Dendritic cell treated with granulocyte-macrophage colony-stimulating factor and Interleukin-4, amounts not matched to agents 40 ng/mL and 50 ng/mL, for 4 days (primary cell): ENCODE results near the gene RBM46.

Source experiments
- H3K27ac Mint-ChIP-seq: one replicate; pipeline ENCODE4 v1.8.0; 2022; ENCODE audit warnings: mild to moderate bottlenecking, mixed read lengths
- H3K27me3 Mint-ChIP-seq: one replicate; pipeline ENCODE4 v1.8.0; 2022; ENCODE audit warnings: mild to moderate bottlenecking, mixed read lengths
- H3K36me3 Mint-ChIP-seq: one replicate; pipeline ENCODE4 v1.8.0; 2022; ENCODE audit warnings: low read depth, mixed read lengths
- H3K4me1 Mint-ChIP-seq: one replicate; pipeline ENCODE4 v1.8.0; 2022; ENCODE audit warnings: low read depth, mixed read lengths
- H3K4me3 Mint-ChIP-seq: one replicate; pipeline ENCODE4 v1.8.0; 2022; ENCODE audit warnings: mild to moderate bottlenecking, moderate library complexity, mixed read lengths
- H3K9me3 Mint-ChIP-seq: one replicate; pipeline ENCODE4 v1.8.0; 2022; ENCODE audit warnings: mixed read lengths
- intact Hi-C: fragments of 100-400 bp; cut with micrococcal nuclease; formaldehyde crosslinking; loops from one replicate; pipeline ENCODE4 v1.15.0; 2022

Gene RBM46, protein sequence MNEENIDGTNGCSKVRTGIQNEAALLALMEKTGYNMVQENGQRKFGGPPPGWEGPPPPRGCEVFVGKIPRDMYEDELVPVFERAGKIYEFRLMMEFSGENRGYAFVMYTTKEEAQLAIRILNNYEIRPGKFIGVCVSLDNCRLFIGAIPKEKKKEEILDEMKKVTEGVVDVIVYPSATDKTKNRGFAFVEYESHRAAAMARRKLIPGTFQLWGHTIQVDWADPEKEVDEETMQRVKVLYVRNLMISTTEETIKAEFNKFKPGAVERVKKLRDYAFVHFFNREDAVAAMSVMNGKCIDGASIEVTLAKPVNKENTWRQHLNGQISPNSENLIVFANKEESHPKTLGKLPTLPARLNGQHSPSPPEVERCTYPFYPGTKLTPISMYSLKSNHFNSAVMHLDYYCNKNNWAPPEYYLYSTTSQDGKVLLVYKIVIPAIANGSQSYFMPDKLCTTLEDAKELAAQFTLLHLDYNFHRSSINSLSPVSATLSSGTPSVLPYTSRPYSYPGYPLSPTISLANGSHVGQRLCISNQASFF

DNA sequence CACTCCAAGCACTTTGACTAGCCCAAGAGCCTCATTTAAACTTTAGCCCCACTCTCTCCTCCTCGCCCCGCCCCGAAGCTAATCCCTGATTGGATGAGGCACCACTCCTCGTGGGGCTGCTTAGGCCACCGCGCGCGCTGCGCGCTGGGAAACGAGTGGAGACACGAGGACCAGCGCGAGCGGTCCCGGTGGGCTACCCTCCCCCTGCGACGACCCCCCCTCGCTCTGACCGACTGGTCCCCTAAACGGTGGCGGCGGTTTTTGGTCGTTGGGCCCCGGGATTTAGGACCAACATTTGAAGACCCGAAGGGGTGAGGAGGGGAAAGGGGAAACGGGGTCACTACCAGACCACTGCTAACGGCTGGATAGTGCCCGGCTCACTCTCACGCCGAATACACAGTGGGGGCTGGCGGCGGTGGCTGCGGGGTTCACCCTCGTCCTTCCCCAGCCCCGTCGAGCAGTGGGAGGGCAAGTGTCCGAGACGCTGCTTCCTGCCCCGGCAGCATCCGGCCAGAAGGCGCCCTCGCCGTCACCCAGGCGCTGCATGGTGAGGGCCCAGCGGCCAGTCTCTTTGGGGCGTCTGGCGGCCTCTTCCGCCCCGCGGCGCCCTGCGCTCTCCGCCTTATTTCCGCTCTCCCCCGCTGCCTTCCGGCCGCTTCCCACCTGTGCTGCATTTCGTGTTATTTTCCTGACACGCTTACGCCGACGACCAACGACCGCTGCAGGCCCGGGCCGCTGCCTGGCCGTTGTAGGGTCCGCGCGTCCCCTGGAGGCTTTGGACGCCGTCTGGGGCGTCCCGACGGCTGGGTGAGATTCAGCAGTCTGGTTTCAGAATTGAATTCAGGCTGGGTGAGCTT lies at the start of gene RBM46:
TSS of gene RBM46 (plus strand) at position 147 of the 857 bp plus-strand sequence. CDS start 15,481 bp downstream, outside the sequence.
- Mint-ChIP-seq H3K4me1 (no peaks in the 10 kb centered on the region), H3K36me3 (no peaks in the 10 kb centered on the region), H3K27ac (no peak within 1 kb of the TSS), H3K27me3 (peaks cover 15% of the 10 kb centered on the region), H3K9me3 (no peaks in the 10 kb centered on the region), H3K4me3 (no peak within 1 kb of the TSS)
- intact Hi-C loops: no loop called here

DNA sequence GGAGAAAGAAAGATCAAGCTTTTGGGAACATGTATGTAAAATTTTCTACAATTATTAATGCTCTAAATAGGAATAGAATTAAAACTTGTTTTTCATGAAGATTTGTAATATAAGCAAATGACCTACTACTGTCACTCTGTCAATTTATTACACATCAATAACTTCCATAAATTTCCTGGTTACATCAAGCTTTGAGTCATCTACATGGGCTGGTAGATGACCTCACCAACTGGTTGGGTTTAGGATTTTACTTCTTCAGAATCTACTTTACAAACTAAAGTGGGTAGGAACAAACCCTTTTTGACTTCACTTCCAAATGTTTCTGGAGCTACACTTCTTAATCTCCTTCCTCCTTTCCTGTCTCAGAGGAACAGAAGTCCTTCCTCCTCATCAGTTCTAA lies 49.3 kb upstream of the RBM46 start:
- no peaks in the 10 kb centered on the region for H3K9me3 Mint-ChIP-seq
- no peaks in the 10 kb centered on the region for H3K36me3 Mint-ChIP-seq
- H3K4me1 Mint-ChIP-seq: no peaks in the 10 kb centered on the region
- no peak overlapping the region for H3K27ac Mint-ChIP-seq
- intact Hi-C loops: no loop called here
- no peak overlapping the region for H3K4me3 Mint-ChIP-seq
- H3K27me3 Mint-ChIP-seq: peaks cover 2% of the 10 kb centered on the region

DNA sequence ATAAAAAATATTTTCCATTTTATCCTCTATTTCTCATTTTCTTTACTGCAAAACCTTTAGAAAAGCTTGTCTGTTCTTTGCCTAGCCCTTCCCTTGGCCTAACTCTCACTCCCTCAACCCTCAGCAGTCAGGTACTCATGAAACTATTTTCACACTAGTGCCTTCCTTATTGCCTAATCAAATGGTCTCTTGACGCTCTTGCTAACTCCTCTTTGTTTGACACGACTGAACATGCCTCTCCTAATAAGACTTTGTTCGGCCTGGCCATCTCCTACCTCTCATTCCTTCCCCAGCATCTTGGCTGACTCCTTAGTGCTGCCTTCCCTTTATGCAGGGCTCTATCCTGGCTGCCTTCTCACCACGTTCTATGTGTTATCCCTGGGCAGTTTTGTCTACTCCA lies 48.4 kb upstream of the RBM46 start:
- Mint-ChIP-seq H3K27ac (no peak overlapping the region), H3K4me1 (no peaks in the 10 kb centered on the region)

DNA sequence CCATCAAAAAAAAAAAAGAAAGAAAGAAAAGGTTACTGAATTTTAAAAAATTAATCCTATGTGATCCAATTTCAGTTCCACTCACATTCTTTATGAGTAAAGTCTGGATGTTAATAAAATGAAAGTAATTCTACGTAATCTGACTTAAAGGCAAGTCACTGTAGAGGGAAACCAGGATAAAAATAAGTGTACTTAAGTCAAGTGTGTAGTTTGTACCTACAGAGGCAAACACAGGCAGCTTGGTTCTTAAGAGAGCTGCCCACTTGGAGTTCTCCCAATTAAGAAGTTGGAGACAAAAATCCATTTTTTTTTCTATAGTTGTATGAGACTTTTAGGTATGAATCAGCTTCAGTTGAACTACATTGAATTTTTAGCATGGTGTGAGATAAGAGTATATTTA lies 44.3 kb upstream of the RBM46 start:
- no peak overlapping the region for H3K27ac Mint-ChIP-seq
- peaks cover 1% of the 10 kb centered on the region for H3K4me1 Mint-ChIP-seq
- intact Hi-C loops: no loop called here
- H3K27me3 Mint-ChIP-seq: peaks cover 20% of the 10 kb centered on the region
- H3K36me3 Mint-ChIP-seq: no peaks in the 10 kb centered on the region
- no peak overlapping the region for H3K4me3 Mint-ChIP-seq
- no peaks in the 10 kb centered on the region for H3K9me3 Mint-ChIP-seq

More for the DNA sequence above, 48.4 kb upstream of the RBM46 start:
- Mint-ChIP-seq H3K36me3 (no peaks in the 10 kb centered on the region), H3K27me3 (peaks cover 2% of the 10 kb centered on the region), H3K9me3 (no peaks in the 10 kb centered on the region), H3K4me3 (no peak overlapping the region)
- intact Hi-C loops: no loop called here

DNA sequence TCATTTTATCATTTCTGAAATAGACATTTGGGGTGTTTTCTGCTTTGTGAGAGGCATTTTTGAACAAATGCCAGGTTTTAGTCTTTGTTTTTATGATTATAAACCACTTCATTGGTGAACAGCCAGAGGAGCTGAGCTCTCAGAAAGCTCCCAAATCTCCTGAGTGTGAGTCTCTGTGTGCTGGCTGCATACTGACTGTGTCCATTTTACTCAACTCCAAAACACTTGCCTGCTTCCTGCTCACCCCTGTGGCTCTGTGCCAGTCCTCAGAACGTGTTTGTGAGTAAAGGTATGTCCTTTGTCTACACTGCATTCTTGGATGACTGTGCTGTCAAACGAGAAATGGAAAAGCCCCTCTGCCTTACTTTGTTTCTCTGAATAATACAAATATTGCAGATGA lies 42.6 kb upstream of the RBM46 start:
- no peak overlapping the region for H3K4me3 Mint-ChIP-seq
- intact Hi-C loops: no loop called here
- H3K9me3 Mint-ChIP-seq: no peaks in the 10 kb centered on the region
- no peaks in the 10 kb centered on the region for H3K36me3 Mint-ChIP-seq
- peaks cover 37% of the 10 kb centered on the region for H3K27me3 Mint-ChIP-seq
- H3K27ac Mint-ChIP-seq: no peak overlapping the region
- peaks cover 13% of the 10 kb centered on the region for H3K4me1 Mint-ChIP-seq

DNA sequence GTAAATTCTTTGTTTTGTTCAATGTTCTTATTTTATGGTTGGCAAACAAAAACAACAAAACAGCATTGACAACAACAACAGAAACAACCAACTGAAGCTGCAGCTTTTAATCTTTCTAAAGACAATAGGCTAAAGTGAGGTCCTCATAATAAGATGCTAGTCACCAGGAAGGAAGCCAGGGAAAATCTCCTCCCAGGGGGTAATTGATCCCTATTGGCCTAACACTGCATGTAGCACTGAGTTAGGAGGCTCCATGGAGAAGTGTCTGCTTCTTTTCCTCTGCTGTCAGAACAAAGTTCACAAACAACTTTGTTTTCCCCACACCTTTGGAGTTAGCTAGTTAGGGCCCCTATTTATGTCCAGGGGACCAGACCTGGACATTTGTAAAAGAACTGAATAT lies 42.0 kb upstream of the RBM46 start:
- no peak overlapping the region for H3K4me3 Mint-ChIP-seq
- peaks cover 20% of the 10 kb centered on the region for H3K4me1 Mint-ChIP-seq
- H3K36me3 Mint-ChIP-seq: no peaks in the 10 kb centered on the region
- intact Hi-C loops: no loop called here
- H3K27me3 Mint-ChIP-seq: peaks cover 44% of the 10 kb centered on the region
- H3K9me3 Mint-ChIP-seq: no peaks in the 10 kb centered on the region
- H3K27ac Mint-ChIP-seq: no peak overlapping the region

DNA sequence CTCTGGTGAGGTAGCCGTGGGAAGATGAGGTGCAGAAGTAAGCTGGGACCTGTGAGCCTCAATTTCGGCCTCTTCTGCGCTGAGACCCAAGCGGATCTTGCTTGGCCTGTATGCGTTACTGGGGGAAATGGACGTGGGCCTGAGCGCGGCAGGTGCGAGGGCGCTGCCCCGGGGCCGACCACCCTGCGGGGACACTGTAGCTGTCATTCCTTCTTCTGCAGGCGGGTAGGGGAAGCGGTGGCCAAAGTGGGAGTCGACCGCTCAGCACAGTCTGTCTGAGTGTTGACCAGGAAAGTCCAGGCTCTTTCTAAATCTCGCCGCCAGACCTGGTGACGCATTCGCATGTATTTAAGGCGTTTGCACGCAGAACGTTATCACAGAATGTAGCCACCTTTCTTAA lies 40.6 kb upstream of the RBM46 start:
- Mint-ChIP-seq H3K9me3 (no peaks in the 10 kb centered on the region), H3K36me3 (no peaks in the 10 kb centered on the region), H3K4me1 (peaks cover 25% of the 10 kb centered on the region), H3K4me3 (no peak overlapping the region), H3K27me3 (peaks cover 57% of the 10 kb centered on the region), H3K27ac (no peak overlapping the region)
- intact Hi-C loops: no loop called here

DNA sequence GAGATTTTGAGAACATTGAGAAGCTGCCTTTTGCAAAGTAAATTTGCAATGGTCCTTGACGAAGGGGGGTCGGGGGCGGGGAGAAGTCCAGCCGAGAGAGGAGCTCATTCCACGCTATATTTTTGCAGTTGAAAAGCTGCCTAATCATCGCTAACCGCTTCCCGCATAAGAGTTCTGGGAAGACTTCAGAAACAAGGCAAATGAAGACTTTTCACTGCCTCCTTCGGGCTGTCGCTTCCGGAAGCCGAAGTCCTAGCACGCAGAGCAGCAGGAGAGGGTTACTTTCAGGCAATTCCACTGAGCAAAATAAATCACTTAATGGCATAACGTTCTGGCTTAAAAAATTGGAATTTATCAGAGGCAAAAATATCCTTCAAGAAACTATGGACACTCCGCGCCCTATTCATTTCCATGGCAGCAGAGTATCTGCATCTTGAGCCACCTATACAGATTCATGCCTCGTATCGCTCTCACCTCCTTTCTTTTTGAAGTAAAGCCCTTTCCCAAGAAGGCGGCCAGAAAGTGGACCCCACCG lies 39.9 kb upstream of the RBM46 start:
- Mint-ChIP-seq H3K4me1 (peaks cover 25% of the 10 kb centered on the region), H3K4me3 (no peak overlapping the region), H3K9me3 (no peaks in the 10 kb centered on the region), H3K36me3 (no peaks in the 10 kb centered on the region), H3K27me3 (peaks cover 61% of the 10 kb centered on the region), H3K27ac (no peak overlapping the region)
- intact Hi-C loops: no loop called here

DNA sequence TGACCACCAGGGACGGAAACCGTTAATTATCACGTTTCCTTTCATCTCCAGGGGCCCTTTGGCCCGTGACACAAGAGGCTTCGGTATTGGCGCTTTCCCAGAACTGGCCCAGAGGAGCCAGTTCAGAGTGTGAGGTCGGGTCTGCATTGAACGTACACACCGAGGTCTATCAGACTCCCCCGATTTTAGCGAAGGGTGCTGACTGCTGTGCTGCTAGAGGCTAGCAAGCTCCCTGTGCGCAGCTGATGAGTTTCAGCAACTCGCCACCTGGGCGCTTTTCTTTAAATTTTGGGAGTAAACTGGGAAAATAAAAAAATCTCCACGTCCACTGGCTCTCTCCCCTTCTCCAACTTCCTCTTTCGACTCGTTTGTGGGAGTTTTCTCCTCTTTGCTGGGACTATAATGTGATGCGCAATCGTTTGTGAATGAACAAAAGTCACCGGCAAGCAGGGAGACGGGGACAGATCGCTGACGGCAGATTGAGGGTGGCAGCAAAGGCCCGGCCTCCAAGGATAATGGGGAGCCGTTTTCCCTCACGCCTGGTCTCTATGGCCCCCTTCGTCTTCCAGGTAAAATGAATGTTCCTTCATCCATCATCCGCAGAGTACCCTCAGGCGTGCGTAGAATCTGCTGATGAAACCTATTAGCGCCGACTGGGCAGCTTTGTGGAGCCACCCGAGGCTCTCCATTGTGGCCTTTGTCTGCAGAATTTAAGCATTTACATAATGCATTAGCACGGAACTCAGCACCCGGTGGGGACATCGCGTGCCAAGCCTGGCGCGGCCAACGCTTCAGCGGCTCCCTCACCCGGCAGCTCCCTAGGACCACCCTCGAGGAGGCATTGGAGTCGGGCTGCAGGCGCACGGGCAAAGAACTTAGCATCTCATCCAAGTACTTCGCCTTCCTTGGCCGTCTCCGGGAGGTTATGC lies 38.9 kb upstream of the RBM46 start:
- intact Hi-C loops: no loop called here
- Mint-ChIP-seq H3K9me3 (no peaks in the 10 kb centered on the region), H3K4me1 (peaks cover 25% of the 10 kb centered on the region), H3K36me3 (no peaks in the 10 kb centered on the region), H3K27me3 (peaks cover 65% of the 10 kb centered on the region), H3K4me3 (no peak overlapping the region), H3K27ac (no peak overlapping the region)

DNA sequence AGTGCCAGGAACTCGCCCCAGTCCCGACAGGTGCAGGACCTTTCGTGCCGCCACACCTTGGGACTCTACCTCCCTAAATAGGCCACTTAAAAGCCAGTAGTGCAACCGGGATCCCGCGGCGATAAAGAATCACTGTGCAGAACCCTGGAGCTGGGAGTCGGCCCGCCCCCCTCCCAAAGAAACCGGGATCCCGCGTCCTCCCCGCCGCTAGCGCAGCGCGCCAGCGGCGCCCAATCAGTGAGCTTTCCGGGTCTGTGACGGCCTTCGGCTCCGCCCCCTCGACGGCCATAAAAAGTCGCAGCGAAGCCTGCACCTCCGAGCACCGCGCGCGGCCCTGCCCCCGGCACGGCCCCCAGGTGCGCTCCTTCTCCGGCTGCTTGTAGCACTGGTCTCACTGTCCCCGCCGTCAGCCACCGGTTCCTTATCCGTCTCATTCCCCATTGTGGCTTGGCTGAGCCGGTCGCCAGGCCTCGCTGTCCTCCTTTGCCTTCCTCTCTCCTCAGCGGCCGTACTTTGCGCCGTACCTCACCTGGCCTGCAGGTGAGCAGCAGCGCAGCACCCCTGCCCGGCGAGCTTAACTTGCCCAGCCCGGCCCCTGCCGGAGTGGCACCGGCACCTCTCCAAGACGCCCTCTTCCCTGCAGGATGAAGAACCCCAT lies 37.3 kb upstream of the RBM46 start, which contains the start of gene LRAT:
TSS of gene LRAT (plus strand) at position 318 of the 658 bp plus-strand sequence. CDS start at position 645, 327 bp downstream.
- H3K36me3 Mint-ChIP-seq: no peaks in the 10 kb centered on the region
- intact Hi-C loops: no loop called here
- H3K9me3 Mint-ChIP-seq: no peaks in the 10 kb centered on the region

DNA sequence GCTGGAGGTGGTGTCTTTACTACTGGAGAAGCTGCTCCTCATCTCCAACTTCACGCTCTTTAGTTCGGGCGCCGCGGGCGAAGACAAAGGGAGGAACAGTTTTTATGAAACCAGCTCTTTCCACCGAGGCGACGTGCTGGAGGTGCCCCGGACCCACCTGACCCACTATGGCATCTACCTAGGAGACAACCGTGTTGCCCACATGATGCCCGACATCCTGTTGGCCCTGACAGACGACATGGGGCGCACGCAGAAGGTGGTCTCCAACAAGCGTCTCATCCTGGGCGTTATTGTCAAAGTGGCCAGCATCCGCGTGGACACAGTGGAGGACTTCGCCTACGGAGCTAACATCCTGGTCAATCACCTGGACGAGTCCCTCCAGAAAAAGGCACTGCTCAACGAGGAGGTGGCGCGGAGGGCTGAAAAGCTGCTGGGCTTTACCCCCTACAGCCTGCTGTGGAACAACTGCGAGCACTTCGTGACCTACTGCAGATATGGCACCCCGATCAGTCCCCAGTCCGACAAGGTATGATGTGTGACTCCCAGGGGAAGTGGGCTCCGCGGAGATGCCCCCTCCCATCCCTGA lies 36.6 kb upstream of the RBM46 start:
- intact Hi-C loops: no loop called here
- Mint-ChIP-seq H3K4me1 (peaks cover 25% of the 10 kb centered on the region), H3K27me3 (peaks cover 67% of the 10 kb centered on the region), H3K4me3 (peak overlapping the region; percentile 83), H3K9me3 (no peaks in the 10 kb centered on the region), H3K27ac (no peak overlapping the region), H3K36me3 (no peaks in the 10 kb centered on the region)

More for the DNA sequence above, 37.3 kb upstream of the RBM46 start, which contains the start of gene LRAT:
- Mint-ChIP-seq H3K4me3 (peak within 1 kb of the TSS; percentile 83), H3K27me3 (peaks cover 67% of the 10 kb centered on the region), H3K27ac (no peak within 1 kb of the TSS), H3K4me1 (peaks cover 25% of the 10 kb centered on the region)

DNA sequence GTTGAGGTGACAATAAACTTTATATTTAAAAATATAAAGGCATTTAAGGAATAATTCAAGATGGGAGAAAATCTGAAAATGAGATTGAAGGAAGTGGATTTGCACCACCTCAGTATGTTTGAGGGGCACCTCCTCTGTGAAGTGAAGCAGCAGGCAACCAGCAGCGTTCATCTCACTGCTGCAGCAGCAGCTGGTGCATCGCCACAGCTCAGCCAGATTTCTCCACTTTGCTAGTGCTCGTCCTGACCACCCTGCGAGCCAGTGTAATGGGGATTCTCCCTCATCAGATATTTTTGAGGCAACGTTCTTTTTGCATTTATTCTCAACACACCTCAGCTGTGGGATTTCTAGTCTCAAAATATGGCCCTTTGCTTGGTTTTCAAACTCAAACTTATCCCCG lies 23.4 kb upstream of the RBM46 start:
- Mint-ChIP-seq H3K27me3 (no peaks in the 10 kb centered on the region), H3K9me3 (no peaks in the 10 kb centered on the region)

More for the DNA sequence above, 23.4 kb upstream of the RBM46 start:
- Mint-ChIP-seq H3K36me3 (no peaks in the 10 kb centered on the region), H3K4me3 (no peak overlapping the region), H3K4me1 (no peaks in the 10 kb centered on the region), H3K27ac (no peak overlapping the region)
- intact Hi-C loops: no loop called here
